ENCODE results near the gene ECEL1.

DNA sequence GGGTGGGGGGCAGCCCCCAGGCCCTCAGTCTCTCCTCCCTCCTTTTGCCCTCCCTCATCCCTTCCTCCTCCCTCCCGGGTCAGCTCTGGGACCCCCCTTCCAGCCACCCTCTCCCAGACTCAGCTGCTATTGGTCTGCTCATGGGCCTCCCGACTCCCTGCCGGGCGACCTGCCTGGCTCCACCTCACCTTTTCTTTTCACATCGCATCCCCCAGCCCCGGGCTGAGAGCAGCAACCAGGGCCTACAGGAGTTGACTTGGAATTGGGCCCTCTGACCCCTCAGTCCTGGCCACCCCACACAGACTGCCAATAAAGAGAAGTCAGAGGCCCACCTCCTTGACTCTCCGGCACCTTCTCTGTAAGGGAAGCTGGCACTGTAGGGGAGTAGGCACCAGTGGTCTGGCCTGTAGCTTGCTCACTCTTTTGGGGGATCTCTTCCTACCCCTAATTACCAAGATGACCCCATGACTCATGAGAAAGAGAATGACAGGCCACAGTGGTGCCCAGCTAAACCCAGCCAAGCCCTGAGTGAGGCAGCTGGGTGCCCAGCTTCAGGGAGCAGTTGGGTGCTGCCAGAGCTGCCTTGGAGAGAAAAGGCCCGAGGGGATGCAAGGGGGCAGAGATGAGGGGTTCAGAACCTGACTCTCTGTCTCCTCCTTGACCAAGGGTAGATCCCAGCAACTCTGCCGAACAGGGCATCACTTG is 2.0 kb upstream of the ECEL1 start:
- no peak for TF ChIP-seq POLR2A (IDR thresholded peaks at IDR 0.05; ENCODE audit: low read depth, low read length)
- no peak for TF ChIP-seq POLR2AphosphoS5 (IDR thresholded peaks at IDR 0.05; ENCODE audit: low read depth, low read length)

All from GM12891 (cell line).